IPS DF 4.7 (cell line): Measurements from ENCODE around the gene SDR9C7.
"Not testable (repeated sequence)": the region's sequence is repeated elsewhere in the genome, so short reads cannot be mapped to it uniquely, and the experiment has no call there.

Experiments used
- DNase-seq: peaks from one replicate; pipeline ENCODE4 v3.0.0-alpha.2; 2013; ENCODE audit warnings: low spot score; ENCODE audit errors: extremely low read depth

Gene SDR9C7

GRCh38 chr12:56933826-56934625 lies at the start of gene SDR9C7:
Gene SDR9C7 (minus strand): TSS chr12:56934408. CDS start chr12:56934261, 147 bp downstream.
- DNase-seq: no peak

DNA sequence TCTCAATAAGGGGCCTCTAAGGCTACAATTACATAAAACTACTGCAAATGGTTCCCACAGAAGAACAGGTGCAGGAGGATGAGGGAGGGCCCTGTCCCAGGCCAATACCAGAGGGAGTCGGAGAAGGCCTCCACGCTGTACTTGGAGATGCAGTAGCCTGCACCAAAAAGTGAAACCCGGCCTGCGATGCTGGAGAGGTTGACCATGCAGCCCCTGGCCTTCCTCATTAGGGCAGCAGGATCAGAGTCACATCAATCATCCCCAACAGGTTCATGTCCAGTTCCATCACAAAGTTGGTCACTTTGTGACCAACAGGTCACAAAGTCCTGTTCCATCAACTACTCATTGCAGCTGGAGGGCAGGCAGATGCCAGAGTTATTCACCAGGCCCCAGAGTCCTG lies 49.2 kb upstream of the SDR9C7 start:
- DNase-seq: no peak

DNA sequence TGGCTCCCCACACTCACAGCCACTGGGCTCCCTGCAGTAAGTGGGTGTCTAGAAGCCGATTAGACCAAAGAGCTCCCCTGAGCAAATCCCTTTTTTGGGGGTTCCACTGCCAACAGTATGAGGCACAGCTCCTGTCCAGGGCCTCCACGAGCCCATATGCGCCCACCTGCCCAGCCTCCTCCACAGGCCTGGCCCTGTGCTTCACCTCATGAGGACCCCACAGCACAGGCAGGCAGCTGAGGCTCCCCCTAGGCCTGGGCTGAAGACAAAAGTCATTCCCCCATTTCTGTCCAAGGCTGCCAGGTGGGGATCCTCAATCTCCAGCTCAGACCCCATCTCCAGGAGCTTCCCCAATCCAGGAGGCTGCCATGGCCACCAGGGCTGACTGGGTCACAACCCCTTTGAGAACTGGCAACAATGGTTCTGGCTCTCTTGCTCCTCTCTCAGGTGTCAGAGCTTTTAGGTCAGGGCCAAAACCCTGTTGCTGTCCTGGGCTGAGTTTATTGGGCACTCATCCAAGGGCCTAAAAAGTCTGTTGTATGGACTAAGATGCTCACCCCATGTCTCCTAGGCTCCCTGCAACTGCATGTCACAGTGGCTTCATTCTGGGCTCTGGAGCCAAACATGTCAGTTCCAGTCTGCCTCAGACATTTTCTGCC lies 48.5 kb upstream of the SDR9C7 start:
- DNase-seq: not testable (repeated sequence)

- DNase-seq: no peak
Observed at GRCh38 chr12:56980941-56981530, 46.8 kb upstream of the SDR9C7 start.

- no peak for DNase-seq
Observed at GRCh38 chr12:56980268-56980667, 46.1 kb upstream of the SDR9C7 start.

DNA sequence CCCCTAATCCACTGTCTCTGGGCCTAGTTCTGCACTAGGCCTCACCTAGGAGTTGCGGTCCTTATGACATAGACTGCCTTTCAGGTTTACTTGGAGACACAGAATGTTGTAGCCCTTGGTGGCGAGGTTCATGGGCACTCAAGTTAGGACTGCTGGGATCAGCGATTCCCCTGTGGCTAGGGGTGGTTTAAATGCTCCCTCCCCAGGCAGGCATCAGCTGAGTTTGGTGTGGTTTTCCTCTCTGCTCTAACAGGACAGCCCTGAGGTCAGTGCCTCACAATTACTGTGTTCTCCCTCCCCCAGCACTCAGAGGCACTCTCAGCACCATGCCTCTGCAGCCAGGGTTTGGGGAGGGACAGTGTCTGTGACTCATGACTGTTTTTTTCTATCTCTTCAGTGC lies 45.4 kb upstream of the SDR9C7 start:
- DNase-seq: no peak

GRCh38 chr12:56978397-56979138 lies 44.4 kb upstream of the SDR9C7 start:
- DNase-seq: no peak

DNA sequence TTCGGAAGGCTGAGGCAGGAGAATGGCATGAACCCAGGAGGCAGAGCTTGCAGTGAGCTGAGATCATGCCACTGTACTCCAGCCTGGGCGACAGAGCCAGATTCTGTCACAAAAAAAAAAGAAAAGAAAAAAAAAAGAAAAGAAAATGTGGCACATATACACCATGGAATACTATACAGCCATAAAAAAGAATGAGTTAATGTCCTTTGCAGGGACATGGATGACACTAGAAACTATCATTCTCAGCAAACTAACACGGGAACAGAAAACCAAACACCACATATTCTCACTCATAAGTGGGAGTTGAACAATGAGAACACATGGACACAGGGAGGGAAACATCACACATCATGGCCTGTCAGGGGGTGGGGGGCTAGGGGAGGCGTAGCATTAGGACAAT lies 43.2 kb upstream of the SDR9C7 start:
- DNase-seq: not testable (repeated sequence)

GRCh38 chr12:56974224-56974623 lies 40.0 kb upstream of the SDR9C7 start:
- not testable (repeated sequence) for DNase-seq

- DNase-seq: not testable (repeated sequence)
Observed at GRCh38 chr12:56968910-56969309, 34.7 kb upstream of the SDR9C7 start.

- not testable (repeated sequence) for DNase-seq
Observed at GRCh38 chr12:56965997-56966642, 31.9 kb upstream of the SDR9C7 start.

- not testable (repeated sequence) for DNase-seq
Observed at GRCh38 chr12:56965124-56965523, 30.9 kb upstream of the SDR9C7 start.

GRCh38 chr12:56963557-56963956 lies 29.3 kb upstream of the SDR9C7 start:
- not testable (repeated sequence) for DNase-seq

GRCh38 chr12:56962247-56962646 lies 28.0 kb upstream of the SDR9C7 start:
- not testable (repeated sequence) for DNase-seq

DNA sequence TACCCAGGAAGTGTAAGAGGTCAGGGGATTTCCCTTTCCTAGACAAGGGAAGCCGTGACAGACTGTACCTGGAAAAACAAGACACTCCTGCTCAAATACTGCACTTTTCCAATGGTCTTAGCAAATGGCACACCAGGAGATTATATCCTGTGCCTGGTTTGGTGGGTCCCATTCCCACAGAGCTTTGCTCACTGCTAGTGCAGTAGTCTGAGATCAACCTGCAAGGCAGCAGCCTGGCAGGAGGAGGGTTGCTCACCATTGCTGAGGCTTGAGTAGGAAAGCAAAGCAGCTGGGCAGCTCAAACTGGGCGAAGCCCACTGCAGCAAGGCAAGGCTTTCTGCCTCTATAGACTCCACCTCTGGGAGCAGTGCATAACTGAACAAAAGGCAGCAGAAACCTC lies 24.2 kb upstream of the SDR9C7 start:
- no peak for DNase-seq

GRCh38 chr12:56957229-56958052 lies 23.2 kb upstream of the SDR9C7 start, which contains the start of gene RDH16:
Gene RDH16 (minus strand): TSS chr12:56957608. CDS start chr12:56957462, 146 bp downstream.
- DNase-seq: no peak

DNA sequence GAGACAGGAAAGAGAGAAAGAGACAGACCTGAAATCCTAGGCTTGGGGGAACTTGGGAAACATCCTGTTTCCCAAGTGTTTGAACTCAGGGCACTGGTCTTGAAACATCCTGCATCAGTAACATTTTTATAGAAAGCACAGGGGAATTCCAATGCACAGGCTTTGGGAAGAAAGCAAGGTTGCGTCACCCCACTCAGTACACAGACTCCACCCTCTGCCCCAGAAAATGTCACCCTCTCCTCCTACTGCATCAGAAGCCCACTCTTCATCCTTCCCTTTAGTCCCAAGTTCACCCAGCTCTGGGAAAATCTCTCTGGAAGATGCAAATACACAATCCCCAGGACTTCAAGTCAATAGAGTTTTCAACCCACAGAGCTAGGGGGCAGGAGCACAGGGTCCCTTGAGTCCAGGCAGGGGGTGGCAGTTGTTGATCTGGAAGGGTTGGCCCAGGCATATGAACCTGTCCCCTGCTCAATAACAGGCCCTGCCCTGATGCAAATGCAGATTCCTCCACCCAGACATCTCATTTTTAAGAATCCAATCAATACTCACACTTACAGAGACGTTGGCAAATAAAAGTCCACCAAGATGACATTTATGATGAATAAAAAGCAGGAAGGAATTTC lies 21.5 kb upstream of the SDR9C7 start:
- no peak for DNase-seq

- no peak for DNase-seq
Observed at GRCh38 chr12:56954958-56955355, 20.7 kb upstream of the SDR9C7 start.

DNA sequence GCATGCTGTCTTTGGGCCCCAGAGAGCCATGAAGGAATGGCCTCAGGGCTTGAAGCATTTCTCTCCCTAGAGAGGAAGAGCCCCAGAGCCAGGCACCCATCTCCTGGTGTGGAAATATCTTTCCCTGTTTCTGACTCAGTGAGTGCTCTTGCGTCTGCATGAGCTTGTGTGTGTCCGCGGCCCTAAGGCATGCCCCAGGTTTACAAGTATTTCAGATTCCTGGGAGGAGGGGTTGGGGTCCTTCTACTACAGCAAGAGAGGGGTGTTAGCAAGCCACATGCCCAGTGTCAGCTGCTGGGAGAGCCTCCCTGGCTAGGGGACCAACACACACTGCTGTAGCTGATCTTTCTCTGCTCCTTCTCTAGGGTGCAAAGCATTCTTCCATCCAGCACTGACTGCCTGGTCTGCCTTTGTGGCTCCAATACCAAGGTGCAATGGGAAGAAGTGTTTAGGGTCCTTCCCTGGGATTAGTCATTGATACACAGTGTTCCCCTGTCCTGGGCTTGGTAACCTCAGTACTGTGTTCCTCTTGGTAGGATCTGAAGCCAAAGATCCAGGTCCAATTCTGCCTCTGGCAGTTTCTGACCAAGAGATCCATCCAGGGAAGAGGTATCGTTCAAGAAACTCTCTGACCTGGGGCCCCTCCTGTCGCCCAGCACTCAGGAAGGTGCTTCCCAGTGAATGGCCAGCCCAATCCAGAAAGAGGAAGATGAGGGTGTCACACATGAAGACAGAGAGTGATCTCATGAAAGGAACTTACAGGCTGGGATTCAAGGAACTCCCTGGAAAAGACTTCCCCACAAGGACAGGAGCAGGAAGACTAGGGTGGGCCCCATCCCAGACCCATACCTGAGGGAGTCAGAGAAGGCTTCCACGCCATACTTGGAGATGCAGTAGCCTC lies 20.1 kb upstream of the SDR9C7 start:
- no peak for DNase-seq
